ENCODE results near the gene PRKCE.

PRKCE gene

DNA sequence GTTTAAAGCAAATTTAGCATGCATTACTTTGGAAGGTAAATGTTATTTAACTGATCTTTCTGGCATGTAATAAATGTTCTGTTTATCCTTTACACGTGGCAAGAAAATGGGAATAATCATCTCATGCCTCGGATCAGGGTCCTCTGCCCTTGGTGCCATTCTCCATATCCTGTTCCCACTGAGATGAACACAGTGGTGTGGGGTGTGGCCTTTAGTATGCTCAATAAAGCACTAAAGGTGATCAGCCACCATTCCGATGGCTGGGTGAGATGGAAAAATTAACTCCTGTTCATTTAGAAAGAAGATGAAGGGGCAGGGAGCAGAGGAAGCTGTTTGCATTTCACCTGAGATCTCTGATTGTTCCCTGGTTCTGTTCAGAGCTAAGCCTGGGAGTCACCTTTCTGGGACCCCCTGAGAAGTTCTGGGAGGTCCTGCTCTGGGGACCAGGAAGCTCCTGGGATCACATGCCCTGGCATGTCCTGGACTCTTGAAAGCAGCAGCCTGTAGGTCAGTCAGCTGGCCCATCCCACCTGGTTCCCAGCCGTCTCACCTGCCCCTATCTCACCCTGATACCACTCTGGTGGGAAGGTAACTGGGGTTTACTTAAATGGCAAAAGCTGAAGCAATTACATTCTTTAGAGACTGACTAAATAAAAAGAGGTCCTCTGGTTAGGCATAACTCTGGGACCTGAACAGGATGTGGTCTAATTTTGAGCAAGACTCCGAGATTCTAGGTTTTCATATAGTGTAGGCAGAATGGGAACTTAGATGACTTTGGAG lies 356.8 kb downstream of the PRKCE start:
- DNase-seq: no peak

DNA sequence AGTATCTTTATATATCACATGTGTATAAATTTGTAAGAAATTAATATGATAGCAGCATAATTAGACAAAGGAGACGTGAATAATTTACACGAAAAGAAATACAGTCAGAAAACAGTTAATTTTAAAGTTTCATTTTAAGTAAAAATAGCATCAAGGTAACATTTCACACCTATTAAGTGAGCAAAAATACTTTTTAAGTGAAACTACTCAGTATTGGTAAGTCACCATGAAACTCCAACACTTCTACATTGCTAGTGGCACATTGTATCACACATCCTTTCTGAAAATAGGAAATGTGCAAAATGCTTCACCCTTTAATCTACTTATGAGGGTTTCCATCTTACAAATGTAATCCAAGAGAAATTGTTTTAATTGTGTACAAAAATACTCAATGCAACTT lies 357.8 kb downstream of the PRKCE start:
- no peak for DNase-seq

DNA sequence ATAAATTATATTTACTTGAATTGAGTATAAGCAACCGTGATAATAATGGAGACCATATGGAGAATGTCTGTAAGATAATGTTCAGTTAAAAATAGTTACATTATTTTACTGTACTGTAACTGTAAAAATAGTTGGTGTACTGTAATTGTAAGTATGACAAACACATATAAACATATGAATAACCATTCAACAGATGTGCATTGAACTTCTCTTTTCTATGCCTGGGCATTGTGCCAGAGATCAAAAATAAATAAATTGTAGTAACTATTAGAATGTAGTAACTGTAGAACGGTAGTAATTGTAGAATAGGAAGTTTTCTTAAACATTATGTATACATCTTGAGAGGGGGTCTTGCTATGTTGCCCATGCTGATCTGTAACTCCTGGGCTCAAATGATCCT lies 358.3 kb downstream of the PRKCE start:
- no peak for DNase-seq

DNA sequence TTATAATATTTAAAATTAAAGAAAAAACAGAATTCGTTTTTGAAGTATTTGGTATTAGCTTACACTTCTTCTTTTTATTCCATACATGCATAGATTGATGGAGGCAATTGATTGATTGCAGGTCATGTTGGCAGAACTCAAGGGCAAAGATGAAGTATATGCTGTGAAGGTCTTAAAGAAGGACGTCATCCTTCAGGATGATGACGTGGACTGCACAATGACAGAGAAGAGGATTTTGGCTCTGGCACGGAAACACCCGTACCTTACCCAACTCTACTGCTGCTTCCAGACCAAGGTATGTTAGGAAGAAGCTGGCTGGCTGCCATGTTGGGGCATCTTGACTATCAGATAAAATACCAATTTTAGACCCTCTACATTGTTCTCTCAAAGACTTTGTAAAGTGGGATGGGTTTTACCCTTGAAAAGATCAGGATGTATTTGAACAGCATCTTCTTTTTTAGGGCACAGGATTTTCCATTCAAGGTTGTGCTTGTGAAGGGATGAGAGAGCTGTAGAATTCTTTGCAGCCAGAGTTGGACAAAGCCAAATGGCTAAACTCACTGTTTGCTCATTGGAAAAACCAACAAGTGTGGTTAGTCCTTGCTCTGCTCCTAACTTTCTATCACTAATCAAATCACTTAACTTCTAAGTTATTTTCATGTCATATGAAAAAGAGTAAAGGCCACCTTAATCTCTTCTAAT lies 358.9 kb downstream of the PRKCE start:
- no peak for DNase-seq

DNA sequence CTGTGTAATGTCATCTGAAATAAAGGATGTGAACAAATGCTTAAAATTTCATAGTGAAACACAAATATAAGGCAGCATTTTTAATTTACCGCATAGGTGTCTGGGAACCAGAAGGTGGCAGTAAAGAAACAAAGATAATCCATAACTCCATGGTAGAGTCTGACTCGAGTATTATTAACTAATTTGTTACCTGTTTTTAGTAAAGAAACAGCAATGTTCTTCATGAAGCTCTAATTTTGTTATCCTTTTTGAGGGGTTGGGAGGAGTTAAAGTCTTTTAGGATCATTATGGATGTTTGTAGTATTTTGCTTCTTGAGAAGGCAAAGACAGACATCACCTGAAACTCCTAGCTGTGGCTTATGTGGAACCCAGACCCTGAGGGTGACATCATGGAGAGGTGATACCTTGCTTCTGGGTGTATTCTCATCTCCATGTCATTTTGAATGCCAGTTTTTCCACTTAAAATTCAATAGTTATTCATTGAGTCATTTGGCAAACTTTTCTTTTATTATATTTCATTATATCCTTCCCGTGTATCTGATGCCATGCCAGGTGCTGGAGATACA lies 359.5 kb downstream of the PRKCE start:
- no peak for DNase-seq

- DNase-seq: no peak
Measured at GRCh38 chr2:46012618-46013240, 361.3 kb downstream of the PRKCE start.

- no peak for DNase-seq
Measured at GRCh38 chr2:46013726-46014125, 362.3 kb downstream of the PRKCE start.

GRCh38 chr2:46014911-46015654 lies 363.6 kb downstream of the PRKCE start:
- DNase-seq: no peak

- DNase-seq: no peak
Measured at GRCh38 chr2:46015671-46016070, 364.2 kb downstream of the PRKCE start.

DNA sequence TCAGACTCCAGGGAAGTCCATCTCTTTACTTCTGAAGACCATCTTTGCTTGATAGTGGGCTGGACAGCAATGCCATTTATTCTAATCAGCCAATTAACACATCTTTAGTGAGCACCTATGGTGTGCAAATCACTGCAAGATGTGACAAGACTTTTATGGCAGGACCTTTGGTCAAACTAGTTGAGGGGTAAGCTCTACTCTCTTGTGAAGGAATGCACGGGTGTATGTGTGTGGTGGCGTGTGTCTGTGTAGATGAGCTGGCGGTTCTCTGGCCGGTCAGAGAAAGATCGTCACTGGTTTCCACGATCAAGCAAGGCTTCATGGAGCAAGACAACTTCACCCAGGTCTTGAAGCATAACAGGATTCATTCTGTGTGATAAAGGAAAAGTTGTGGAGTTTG lies 364.6 kb downstream of the PRKCE start:
- DNase-seq: no peak

GRCh38 chr2:46018773-46019591 lies 367.5 kb downstream of the PRKCE start:
- no peak for DNase-seq

DNA sequence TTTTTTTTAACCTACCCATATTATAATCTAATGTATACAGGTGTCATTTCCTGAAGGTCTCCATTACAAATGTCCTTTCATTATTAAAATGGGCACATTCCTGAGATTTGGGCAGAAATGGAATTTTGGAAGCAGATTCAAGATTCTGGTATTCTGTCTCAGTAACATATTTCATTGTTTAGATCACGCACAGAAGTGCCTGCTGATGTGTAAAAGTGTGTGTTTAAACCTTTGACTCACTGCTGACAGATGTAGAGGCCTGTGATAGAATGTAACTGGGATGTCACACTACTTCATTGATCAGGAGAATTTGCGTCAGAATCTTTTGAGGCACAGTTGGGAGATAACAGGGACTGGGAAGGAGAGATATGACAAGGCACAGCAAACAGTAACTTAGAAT lies 368.9 kb downstream of the PRKCE start:
- no peak for DNase-seq

DNA sequence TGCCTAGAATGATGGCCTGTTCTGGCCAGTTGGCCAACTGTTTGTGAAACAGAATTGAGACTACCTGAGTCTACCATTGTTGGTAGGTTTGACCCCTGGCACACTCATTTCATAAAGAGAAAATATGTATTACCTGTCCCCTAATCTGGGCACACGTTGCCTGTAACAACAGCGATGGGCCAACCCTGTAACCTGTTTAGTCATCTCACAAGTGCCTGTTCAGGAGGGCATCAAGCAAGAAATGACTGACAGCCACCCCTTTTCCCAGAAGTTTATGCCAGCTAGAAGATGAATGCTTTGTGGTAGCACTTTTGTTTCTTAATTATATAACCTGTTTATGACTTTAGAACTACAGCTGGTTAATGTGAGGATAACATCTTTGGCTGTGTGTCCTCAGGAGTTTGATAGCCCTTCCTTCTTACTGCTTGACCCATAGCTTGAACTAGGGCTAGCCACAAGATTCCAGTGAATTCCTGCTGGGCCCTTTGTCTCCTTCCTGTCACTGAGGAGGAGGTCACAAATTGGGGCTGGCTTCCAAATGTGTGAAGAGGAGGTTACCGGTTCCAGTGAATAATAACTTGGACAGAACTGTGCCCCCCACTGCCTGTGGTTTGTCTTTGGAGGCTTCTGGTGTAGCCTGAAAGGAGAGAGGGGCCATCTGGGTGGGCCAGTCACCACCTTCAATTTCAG lies 371.8 kb downstream of the PRKCE start:
- no peak for DNase-seq

DNA sequence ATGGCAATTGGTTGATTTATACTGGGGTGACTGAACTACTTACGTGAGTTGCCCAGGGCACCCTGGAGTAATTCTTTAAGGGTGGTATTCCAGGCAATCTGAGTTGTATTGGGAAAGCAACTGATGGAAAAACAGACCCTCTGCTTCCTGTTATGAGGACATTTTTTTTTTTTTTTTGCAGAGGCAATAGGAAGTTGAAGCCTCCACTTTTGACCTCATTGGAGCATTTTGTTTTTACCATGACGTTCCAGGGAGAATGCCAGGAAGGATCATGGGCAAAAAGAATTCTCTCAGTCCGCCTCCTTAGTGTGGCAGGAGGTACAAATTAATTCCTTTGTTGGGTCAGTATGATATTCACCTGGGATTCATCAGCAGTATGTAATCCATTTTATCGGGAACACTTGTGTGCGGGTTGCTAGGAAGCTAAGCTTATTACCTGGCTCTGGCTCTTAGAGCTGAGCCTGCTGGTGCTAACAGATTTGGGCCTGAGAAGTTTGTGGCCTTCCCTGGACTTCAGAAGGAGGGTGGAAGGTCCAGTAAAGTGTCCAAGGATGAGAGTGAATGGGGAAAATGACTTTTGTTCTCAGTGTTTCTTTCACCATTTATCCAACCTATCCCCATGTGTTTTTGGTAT lies 372.8 kb downstream of the PRKCE start:
- no peak for DNase-seq

- no peak for DNase-seq
Measured at GRCh38 chr2:46025081-46025480, 373.6 kb downstream of the PRKCE start.

DNA sequence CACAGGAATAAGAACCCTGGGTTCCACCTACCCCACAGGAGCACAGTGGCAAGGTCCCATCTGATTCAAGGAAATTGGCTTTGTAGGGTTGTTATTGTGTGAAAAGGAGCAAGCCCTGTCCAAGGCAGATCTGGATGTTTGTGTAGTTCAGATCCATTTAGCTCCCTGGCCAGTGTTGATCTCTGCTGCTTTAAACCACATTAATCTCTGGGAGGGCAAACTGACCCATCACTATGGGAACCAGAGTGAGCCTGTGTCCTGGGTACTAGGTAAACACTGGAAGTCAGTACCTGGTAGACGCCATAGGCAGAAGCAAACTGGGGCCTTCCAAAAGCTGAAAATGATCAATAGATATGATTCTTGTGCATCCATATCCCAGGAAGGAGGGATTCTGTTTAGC lies 374.2 kb downstream of the PRKCE start:
- DNase-seq: no peak

- DNase-seq: no peak
Measured at GRCh38 chr2:46026431-46026830, 375.0 kb downstream of the PRKCE start.

DNA sequence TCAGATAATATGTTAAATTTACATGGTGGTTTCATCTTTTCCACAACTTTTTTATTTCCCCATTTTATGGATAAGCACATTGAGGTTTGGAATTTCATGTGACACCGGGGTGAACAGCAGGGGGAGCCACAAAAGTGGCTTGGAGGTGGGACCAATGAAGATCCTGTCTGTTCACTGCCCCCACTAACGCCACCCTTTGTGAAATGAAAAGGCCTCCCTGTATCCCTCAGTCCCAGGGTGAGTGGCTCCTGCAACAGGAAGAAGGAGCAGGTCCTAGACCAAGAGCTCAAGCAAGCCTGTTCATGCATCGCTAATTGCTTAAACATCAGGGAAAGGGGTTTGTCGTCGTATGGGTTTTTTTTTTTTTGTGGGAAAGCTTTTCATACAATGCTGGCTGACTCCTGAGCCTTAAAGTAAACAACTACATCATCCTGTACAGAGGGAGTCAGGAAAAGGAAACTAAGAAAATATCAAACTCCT lies 377.9 kb downstream of the PRKCE start:
- no peak for DNase-seq

- no peak for DNase-seq
Measured at GRCh38 chr2:46030330-46030729, 378.9 kb downstream of the PRKCE start.

- DNase-seq: no peak
Measured at GRCh38 chr2:46032161-46032813, 380.8 kb downstream of the PRKCE start.
